ENCODE data around the gene RPL12.
A peak's percentile ranks its signal among the peaks of the same experiment; 100 is the strongest.
"Not testable (repeated sequence)": the region's sequence is repeated elsewhere in the genome, so short reads cannot be mapped to it uniquely, and the experiment has no call there.

RPL12 gene

GRCh38 chr9:127466407-127466917, 15.3 kb upstream of the RPL12 start:
- DNase-seq, result not testable (repeated sequence)

GRCh38 chr9:127463911-127464310, 12.7 kb upstream of the RPL12 start:
- no peak for DNase-seq

GRCh38 chr9:127463382-127463781, 12.2 kb upstream of the RPL12 start:
- DNase-seq, result no peak

GRCh38 chr9:127458921-127459320, 7.7 kb upstream of the RPL12 start:
- no peak for DNase-seq

GRCh38 chr9:127457191-127457878, 6.1 kb upstream of the RPL12 start:
- DNase-seq, result no peak

GRCh38 chr9:127455324-127455992, 4.3 kb upstream of the RPL12 start:
- DNase-seq, result peak; percentile 38

- no peak for DNase-seq
These were observed 1.5 kb upstream of the RPL12 start for GRCh38 chr9:127452691-127453090.

- DNase-seq, result peak; percentile 39
These were observed 851 bp upstream of the RPL12 start for GRCh38 chr9:127451858-127452656.

GRCh38 chr9:127451608-127451857, 327 bp upstream of the RPL12 start:
- no peak for DNase-seq

- peak; percentile 18 for DNase-seq
These were observed 904 bp downstream of the RPL12 start for GRCh38 chr9:127450243-127450760.

GRCh38 chr9:127449332-127449966, 1.8 kb downstream of the RPL12 start:
- no peak for DNase-seq

GRCh38 chr9:127448112-127448805, 2.9 kb downstream of the RPL12 start:
- DNase-seq, result no peak

GRCh38 chr9:127447416-127448111, 3.6 kb downstream of the RPL12 start:
- no peak for DNase-seq

- DNase-seq, result no peak
These were observed 4.3 kb downstream of the RPL12 start for GRCh38 chr9:127446713-127447415.

GRCh38 chr9:127445851-127446712, 5.1 kb downstream of the RPL12 start:
- DNase-seq, result peak; percentile 15

- peak; percentile 25 for DNase-seq
These were observed 6.0 kb downstream of the RPL12 start for GRCh38 chr9:127444921-127445850.

GRCh38 chr9:127444283-127444920, 6.8 kb downstream of the RPL12 start:
- peak; percentile 13 for DNase-seq

- no peak for DNase-seq
These were observed 12.8 kb downstream of the RPL12 start for GRCh38 chr9:127438394-127438793.
